SU-DHL-6 (cell line): ENCODE measurements around the gene WIZ.

Experiments
- EZH2phosphoT487 ChIP-seq: fragments of 200-600 bp; sonication (generic), shearing (Covaris generic); conservative IDR thresholded peaks from 2 replicates; pipeline ENCODE4 v1.6.1; 2018; ENCODE audit warnings: mild to moderate bottlenecking, antibody characterized with exemption, low read length, moderate library complexity, mixed read lengths
- TF ChIP-seq, protein P1 (sequence below): fragments of 200-600 bp; sonication (generic); IDR thresholded peaks from one replicate; pipeline ENCODE4 v1.5.1; 2017; ENCODE audit warnings: antibody characterized with exemption, mild to moderate bottlenecking, low read length, moderate library complexity; ENCODE audit not compliant: insufficient read depth, poor library complexity, severe bottlenecking

DNA sequence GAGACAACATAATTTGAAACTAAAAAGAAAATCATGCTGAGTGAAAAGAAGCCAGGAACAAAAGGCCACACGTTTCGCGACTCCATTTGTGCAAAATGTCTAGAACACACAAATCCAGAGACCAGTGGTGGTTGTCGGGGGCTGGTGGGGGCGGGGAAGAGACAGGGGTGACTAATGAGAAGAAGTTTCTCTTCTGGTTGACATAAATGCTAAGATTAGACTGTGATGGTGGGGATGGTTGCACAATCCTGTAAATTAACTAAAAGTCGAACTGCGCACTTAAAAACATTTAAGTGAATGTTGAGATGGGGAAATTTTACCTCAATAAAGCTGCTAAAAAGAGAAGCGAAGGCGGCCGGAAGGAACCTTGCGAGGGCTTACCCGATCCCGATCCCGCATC is 77.3 kb downstream of the WIZ start:
- TF ChIP-seq, protein P1, sequence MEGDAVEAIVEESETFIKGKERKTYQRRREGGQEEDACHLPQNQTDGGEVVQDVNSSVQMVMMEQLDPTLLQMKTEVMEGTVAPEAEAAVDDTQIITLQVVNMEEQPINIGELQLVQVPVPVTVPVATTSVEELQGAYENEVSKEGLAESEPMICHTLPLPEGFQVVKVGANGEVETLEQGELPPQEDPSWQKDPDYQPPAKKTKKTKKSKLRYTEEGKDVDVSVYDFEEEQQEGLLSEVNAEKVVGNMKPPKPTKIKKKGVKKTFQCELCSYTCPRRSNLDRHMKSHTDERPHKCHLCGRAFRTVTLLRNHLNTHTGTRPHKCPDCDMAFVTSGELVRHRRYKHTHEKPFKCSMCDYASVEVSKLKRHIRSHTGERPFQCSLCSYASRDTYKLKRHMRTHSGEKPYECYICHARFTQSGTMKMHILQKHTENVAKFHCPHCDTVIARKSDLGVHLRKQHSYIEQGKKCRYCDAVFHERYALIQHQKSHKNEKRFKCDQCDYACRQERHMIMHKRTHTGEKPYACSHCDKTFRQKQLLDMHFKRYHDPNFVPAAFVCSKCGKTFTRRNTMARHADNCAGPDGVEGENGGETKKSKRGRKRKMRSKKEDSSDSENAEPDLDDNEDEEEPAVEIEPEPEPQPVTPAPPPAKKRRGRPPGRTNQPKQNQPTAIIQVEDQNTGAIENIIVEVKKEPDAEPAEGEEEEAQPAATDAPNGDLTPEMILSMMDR, result no peak
- TF ChIP-seq EZH2phosphoT487, result no peak
